ENCODE data around the gene POP4. TPM values are rescaled to one million over a fixed set of nuclear protein-coding genes. Genes with fewer than 3 reads are reported as not detected.
"Not testable (repeated sequence)": the region's sequence is repeated elsewhere in the genome, so short reads cannot be mapped to it uniquely, and the experiment has no call there.

Gene POP4
- polyA plus RNA-seq, 1 donor: 42.0 TPM

DNA sequence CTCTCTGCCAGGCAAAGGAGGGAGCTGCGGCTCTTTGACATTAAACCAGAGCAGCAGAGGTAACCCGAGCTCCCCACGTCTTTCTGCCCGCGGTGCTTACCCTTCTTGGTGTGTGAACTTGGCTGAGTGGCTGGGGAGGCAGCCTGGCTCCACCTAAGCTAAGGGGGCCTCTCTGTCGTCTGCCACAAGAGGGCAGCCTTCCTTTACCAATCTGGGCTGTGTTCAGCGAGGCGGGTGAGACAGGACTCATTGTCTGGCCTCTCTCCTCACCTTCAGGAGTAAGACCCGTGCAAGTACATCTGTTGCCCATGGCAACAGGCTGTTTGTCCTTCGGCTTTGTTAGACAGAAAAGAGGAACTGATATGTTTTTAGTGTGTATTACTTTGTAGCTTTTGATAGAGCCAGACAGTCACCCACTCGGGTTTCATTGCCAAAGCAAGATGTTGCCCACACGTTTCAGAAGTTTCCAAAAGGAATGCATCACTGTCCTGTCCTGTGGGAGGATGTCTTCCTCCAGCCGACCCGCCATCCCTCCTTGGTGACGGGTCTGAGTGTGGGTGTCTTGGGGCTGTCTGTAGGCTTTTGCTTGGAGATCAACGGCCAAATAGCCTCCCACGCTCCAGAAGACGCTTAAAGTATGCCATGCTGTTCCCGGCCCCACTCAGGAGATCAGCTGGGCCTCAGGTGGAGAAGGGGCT is 4.6 kb downstream of the POP4 start:
- DNase-seq (ENCODE audit: low read depth): peak; percentile 59

DNA sequence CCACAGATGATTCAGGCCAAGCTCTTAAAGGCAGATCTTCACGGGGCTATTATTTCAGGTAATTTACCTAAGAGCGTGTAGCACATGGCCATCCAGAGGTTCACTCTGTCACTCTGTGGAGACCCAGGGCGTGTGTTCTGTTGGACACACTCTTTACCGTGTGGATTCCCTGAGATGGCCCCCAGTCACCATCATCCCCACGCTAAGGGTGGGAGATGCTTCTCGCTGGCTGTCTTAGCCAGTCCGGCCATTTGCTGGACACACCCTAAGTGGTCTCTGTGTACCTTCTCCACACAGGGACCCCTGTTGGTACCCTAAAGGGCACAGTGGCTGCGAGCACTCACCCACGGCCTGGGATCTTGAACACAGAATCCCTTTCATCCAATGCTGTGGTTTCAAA is 6.0 kb downstream of the POP4 start:
- no peak for DNase-seq (ENCODE audit: low read depth)

DNA sequence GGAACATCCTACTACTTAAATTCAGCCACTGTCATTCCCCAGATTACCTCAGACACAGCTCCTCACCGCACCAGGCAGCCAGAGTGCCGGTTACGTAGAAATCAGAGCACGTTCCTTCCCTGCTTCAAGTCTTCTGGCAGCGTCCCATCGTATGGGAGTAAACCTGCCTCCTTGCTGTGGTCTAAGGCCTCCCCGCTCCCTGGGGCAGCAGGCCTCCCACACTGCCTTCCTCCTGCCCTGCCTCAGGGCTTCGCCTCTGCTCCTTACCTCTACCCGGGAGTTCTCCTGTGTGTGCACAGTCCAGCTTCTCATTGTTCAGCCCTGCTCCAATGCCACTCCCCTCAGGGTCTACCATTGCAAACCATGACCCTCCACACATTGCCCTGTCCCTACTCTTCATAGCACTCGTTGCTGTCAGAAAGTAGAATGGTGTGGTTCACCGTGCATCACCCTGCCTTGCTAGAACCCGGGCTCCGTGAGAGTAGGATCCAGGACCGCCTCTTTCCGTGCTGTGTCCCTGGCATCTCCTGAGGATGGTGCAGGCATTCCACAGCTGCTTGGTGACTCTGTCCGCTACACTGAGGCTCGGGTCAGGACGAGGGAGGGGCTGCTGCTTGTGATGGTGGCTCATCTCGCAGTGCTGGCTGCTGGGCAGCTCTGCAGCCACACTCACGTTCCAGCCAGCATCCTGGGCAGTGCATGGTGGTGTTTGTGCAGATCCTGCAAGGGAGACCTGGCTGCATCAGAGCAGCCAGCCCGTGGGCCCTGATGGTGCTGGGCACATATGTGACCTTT is 6.9 kb downstream of the POP4 start:
- no peak for DNase-seq (ENCODE audit: low read depth)

DNA sequence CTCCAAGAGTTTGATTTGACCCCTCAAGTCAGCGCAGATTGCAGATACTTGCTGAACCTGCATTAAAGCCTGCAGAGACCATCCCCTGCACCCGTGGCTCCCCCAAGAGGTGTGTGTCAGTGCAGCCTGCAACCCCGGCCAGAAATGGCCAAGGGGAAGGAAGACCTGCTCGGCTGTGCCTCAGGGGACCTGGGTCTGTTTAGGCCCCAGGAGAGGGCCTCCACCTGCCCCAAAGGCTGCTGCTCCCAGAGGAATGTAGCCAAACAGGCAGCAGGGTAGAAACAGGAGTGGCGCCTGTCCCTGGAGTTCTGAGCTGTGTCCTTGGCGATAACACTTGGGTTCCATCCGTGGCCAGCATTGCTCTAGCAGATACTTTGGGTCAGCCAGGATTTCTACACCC is 8.0 kb downstream of the POP4 start:
- DNase-seq (ENCODE audit: low read depth): no peak

DNA sequence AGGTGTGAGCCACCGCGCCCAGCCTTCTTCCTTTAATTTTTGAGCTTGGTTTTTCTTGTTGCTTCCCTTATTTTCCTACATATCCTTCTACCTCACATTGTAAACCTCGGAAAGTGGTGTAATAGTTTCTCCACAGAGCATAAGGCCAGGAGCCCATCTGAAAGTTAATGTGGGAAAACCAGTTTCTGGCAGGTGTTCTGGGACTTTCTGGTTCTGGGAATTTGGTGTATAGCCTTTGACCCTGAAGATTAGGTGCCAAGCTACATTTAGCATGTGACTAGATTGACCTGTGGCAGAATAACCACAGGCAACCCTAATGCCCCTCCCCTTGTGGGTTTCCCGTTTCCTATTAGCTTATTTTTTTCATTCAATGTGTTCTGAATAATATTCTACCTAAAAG is 8.7 kb downstream of the POP4 start:
- DNase-seq (ENCODE audit: low read depth): no peak

DNA sequence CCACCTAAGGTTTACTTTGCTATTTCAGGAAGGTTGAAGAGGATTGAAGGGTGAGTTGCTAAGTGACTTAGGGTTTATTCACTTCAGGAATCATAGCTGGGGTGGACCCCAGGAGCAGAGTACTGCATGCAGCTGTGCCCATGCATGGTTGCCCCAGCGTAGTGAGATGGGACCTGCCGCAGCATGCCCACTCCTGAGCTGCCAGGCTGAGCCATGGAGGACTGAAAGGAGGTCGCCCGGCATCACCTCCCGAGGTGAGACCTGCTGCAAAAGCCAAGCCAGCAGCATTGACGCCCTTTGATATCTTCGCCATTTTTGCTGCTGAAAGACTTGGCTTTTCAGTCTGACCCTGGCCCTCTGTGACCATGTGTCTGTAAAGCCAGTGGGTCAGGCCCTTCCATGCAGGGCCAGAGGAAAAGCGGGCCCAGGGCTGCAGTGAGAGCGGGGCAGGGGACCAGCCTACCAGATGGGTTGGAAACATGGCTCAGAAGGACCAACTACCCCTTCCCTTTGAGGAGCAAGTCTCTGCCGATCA is 9.9 kb downstream of the POP4 start:
- no peak for DNase-seq (ENCODE audit: low read depth)

DNA sequence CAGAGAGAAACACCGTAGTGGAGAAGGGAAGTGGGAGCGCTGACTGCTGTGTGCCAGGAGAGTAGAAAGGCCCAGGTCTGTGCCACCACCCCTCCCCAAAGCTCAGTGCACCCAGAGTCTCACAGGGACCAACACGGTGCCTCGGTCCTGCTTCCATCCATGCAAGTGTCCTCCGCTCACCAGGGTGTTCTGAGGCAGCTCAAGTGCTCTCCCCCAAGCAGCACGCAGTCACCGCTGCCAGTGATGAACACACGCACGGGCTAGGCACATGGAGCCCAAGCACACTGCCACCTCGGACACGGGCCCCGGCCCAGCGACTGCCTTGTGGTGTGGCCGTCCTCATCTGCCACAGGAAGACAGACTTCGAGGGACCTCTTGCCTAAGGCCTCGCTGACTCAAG is 10.5 kb downstream of the POP4 start:
- DNase-seq (ENCODE audit: low read depth): no peak

DNA sequence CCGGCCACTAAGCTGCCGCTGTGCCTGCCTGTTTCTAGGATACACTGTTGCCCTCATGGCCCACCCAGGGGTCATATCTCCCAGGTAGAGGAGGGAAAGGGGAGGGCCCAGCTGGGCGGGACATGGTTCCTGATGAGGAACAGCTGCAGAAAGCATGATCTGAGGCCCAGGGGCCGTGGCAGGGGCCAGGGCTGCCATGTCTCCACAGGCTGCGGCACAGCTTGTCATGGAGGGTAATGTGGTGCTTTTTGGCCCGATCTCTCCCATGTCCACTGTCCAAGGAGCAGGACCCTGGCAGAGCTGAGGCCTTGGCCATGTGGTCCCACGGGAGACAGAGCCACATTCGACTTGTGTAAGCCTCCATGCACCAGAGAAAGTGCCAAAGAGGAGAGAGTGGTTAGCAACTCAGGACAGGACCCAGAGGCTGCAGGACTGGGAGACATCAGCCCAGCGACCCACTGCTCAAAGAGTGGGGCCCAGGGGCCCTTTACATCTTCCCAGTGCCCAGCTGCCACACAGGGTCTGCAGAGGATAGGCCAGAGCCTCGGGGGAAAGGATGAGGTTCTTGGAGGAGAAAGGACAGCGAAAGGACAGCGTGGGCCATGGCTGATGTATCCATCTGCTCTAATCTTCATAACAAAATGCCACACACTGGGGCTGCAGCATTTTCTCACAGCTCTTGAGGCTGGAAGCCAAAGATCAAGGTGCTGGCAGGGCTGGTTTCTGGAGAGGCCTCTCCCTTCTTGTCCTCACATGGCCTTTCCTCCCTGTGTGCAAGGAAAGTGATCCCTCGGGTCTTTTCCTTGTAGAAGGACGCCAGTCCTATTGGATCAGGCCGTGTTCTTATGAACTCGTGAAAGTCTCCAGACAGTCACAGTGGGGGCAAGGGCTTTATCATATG is 11.5 kb downstream of the POP4 start:
- DNase-seq (ENCODE audit: low read depth): no peak

DNA sequence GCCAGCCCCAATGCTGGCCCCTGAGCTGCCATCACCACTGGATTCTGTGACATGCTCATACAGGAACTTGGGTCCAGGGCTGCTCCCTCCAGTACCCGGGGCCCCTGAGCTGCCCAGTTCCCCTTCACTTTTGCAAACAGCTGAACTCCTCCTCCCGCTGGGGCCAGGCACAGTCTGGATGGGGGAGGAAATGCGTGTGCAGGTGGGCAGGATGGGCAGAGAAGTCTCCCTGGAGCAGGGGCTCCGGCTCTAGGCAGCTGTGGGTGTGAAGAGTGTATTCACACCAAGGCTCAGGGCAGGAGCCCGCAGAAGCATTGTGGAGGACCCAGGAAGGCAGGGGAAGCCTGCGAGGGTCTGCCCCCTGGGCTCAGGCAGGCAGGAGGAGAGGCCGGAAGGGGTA is 12.4 kb downstream of the POP4 start:
- DNase-seq (ENCODE audit: low read depth): no peak

DNA sequence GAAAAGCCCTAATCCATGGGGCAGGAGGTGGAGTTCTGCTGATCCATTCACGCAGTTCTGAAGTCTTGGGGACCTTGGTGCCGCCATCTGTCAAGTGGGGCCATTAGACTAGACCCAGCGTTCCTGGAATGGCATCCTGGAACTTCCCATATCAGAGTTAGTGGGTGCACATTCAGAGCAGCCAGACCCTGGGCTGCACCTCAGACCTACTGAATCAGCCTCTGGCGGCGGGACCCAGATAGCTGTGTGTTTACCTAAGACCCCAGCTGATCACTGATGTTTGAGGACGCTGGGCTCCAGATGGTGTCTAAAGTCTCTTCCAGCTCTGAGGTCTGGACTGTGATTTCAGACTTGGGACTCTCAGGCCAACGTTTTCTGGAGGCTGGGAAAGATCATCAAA is 12.8 kb downstream of the POP4 start:
- no peak for DNase-seq (ENCODE audit: low read depth)

DNA sequence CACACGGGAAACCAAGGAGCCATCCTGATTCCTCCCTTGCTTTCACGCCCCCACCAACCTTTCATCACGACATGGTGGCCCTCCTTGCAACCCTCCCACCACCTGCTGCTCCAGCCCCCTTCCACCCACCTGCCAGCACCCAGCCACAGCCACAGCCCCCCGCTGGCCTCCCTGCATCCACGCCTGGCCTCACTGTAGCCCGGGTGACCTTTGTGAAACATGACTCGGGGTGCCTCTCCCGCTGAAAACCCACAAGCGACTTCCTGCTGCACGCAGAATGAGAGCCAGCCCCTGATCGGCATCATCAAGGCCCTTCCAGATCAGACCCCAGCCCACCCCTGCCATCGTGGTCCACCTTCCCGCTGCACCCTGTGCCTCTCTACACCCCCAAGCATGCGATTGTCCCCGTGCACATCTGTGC is 14.9 kb downstream of the POP4 start:
- DNase-seq (ENCODE audit: low read depth): no peak

DNA sequence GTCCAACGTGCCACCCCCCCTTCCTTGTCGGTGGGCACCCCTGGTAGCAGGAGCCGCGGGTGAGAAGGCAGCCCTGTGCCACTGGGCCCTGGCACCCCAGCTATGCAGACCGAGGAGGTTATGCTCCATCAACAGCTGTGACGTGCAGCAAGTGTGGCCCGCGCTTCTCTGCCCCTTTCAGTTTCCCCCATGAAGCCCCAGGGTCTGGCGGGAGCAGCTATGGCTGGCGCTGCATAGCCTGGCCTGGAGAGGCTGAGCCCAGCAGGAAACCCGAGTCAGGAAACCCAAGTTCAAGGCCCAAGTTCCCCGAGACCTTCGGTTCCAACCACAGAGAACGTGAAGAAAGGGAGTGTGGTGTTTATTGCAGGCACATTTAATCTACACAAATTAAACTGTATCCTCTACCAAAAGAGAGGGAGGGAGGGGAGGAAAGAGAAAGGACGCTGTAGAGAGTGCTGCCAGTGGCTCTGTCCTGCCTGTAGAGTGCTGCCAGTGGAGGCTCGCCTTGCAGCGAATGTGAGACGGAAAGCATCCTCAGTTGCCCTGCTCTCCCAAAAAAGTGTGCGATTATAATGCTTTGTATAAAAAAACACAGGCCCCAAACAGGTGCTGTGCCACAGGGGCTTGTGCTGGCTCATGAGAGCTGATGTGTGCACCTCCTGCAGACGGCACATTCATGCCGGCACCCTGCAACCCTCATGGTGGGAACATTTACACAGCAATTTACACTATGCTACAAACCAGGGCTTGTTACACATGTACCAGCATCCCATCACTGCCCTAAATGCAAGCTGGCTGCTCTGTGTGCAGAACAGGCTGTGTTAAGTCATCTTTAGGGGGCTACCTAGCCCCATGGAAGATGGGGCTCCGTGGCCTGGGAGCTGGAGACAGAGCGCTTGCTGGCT is 16.3 kb downstream of the POP4 start:
- DNase-seq (ENCODE audit: low read depth): no peak

DNA sequence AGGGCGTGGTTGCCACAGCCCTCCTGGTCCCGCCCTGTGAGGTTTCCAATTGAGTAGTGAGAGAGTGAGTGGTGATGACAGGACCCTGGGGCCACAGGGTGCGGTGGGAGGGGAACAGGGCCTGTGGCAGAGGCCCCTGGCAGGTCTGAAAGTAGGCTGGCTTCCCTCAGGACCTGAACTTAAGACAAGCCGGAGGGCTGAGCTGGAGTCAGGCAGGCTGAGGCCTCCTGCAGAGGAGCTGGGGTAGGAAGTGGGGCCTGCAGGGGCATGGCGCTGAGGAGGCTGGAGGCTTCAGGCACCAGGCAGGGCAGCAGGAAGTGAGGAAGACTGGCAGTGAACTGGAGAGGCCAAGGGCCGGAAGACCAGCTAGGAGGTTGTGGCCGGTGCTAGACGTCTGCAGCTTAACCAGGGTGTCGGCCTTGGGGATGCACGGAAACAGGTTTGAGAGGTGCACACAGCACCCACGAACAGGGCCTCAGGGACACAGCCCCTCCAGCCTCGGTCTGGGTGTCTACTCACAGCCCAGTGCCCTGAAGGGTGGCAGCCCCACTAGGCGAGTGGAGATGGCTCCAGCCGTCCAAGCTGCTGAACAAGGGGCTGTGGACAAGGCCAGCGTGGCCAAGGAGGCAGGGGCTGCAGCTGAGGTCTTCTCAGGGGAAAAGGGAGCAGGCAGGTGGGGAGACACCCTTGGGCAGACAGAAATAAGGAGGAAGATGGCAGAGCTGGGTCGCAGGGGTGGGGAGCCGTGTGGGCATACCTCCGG is 17.8 kb downstream of the POP4 start:
- DNase-seq (ENCODE audit: low read depth): no peak

DNA sequence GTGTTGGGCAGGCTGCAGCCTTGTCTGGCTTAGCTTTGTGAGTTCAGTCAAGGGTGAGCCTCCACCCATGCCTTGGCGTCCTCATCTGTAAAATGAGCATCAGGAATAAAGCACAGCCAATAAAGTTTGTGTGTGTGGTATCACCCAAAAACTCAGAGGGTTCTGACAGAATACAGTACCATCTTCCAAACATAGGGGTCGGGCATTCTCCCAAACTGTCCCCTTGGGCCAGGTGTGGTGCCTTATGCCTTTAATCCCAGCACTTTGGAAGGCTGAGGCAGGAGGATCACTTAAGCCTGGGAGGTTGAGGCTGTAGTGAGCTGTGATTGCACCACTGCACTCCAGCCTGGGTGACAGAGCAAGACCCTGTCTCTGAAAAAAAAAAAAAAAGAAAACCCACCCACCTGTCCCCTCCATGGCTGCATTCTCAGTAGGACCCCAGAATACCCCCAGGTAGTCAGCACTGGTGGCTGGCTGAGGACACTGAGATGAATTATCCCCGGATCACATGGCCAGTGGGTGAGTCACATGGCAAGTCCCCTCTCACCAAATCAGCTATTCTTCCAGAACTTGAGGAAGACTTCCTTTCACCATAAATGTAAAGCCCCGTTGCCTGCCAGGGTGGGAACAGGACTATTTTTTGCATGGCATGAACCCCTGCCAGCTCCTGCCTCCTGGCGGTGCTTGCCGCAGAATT is 18.6 kb downstream of the POP4 start:
- no peak for DNase-seq (ENCODE audit: low read depth)

DNA sequence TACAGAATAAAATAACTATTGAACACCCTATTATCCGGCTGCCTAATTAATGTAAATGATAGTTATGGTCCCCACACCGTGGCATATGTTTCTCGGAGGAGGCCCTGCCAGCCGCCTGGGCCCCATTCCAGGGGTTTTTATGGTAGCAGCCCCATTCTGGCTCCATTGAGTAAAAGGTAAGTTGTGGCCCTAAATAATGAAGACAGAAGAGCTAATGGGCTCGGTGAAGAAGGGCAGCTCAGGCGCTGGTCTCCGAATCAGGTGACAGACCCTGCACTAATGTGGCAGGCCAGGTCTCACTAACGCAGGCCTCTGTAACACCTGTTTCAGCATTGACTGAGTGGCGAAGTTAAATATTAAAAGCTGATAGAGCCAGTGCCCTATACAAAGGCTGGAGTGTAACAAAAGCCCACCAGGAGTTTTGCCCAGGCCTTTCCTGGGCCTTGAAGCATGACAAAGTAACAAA is 19.1 kb downstream of the POP4 start:
- no peak for DNase-seq (ENCODE audit: low read depth)

DNA sequence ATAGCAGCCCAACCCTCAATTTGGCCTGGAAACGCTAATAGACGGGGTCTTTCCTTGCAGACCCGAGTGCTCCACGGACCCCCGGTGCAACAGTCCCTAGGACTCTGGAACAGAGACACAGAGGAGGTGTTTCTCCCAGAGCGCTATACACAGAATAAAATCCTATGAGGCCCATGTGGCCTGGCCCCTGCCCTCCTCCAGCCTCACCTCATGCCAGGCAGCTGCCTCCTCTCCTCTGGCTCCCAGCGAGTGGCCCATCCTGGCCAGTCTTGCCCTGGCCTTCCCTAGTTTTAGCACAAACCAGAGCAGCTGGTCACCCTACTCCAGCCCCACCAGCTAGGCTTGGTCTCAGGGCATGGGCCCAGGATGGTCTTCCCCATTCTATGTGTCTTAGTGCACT is 20.3 kb downstream of the POP4 start:
- no peak for DNase-seq (ENCODE audit: low read depth)

DNA sequence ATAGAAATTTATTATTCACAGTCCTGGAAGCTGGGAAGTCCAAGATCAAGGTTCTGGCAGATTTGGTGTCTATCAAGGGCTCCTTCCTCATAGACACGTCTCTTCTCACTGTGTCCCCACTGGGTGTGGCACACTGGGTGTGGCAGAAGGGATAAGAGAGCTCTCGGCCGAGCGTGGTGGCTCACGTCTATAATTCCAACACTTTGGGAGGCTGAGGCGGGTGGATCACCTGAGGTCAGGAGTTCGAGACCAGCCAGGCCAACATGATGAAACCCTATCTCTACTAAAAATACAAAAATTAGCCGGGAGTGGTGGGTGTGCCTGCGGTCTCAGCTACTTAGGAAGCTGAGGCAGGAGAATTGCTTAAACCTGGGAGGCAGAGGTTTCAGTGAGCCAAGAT is 20.7 kb downstream of the POP4 start:
- DNase-seq (ENCODE audit: low read depth): not testable (repeated sequence)

DNA sequence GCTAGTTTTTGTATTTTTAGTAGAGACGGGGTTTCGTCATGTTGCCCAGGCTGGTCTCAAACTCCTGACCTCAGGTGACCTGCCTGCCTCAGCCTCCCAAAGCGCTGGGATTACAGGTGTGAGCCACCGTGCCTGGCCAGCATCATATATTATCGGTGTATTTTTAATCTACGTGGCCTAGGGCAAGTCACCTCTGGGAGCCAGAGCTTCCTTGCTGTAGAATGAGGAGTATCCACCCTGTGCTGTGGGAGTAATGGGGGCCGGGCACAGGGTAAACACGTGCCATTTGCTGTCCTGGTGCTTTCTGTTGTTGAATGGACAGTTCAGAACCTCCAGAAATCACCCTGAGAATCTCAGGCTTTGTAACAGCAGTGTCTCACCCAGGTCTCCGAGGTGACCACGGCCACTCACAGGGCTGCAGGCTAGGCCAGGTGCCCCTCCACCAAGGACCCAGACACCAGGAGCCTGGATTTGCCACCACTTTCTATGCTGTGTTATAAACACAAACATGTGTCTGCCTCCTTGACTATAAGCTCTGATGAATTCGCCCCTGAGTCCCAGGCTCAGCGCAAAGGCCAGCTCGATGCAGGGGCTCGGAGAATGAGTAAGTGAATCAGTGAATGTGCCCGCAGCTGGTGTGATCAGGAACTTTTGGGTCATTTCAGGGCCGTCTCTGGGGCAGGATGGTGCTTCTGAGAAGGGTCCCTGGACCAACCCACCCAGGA is 22.7 kb downstream of the POP4 start:
- DNase-seq (ENCODE audit: low read depth): no peak

All from forelimb muscle (tissue), 1 donor.